Upper lobe of left lung (tissue), 6 donors: ENCODE measurements around the gene DCBLD1. TPM values are rescaled to one million over a fixed set of nuclear protein-coding genes. Genes with fewer than 3 reads are reported as not detected.

Experiments used
- ATAC-seq, 2 donors: fragments of 200-7000 bp; cut with Tn5 transposase; one replicate each; pipeline ENCODE4 v1.9.1; 2022; ENCODE audit warnings: mild to moderate bottlenecking in 2 of 2, moderate library complexity in 2 of 2; ENCODE audit not compliant: low FRiP score in 2 of 2
- DNase-seq, 2 donors: peaks; one replicate each; pipeline ENCODE4 v3.0.0-alpha.2; 2019 to 2020
- H3K27ac ChIP-seq, 4 donors: fragments of 200-600 bp; sonication (generic); one replicate each; pipeline ENCODE4 v1.5.1; 2016 to 2019
- H3K27me3 ChIP-seq, 4 donors: fragments of 200-600 bp; sonication (generic); one replicate each; pipeline ENCODE4 v1.5.1; 2017 to 2019
- H3K36me3 ChIP-seq, 4 donors: fragments of 200-600 bp; sonication (generic); one replicate each; pipeline ENCODE4 v1.5.1; 2016 to 2019
- H3K4me1 ChIP-seq, 4 donors: fragments of 200-600 bp; sonication (generic); one replicate each; pipeline ENCODE4 v1.5.1; 2018 to 2019
- H3K4me3 ChIP-seq, 4 donors: fragments of 200-600 bp; sonication (generic); one replicate each; pipeline ENCODE4 v1.5.1; 2017 to 2019; ENCODE audit warnings: mild to moderate bottlenecking in 2 of 4, moderate library complexity in 1 of 4
- H3K9me3 ChIP-seq, 4 donors: fragments of 200-600 bp; sonication (generic); one replicate each; pipeline ENCODE4 v1.5.1; 2018 to 2019
- EP300 ChIP-seq, 4 donors: sonication (generic); formaldehyde crosslinking; IDR thresholded peaks; one replicate each; pipeline ENCODE4 v1.5.1; 2017; ENCODE audit warnings: antibody characterized with exemption in 4 of 4, control low read depth in 2 of 4
- POLR2A ChIP-seq, 4 donors: fragments of 450-650 bp; IDR thresholded peaks; one replicate each; pipeline ENCODE4 v1.5.1; 2016 to 2017; ENCODE audit warnings: antibody characterized with exemption in 4 of 4, mild to moderate bottlenecking in 2 of 4
- POLR2AphosphoS5 ChIP-seq, 2 donors: sonication (generic); formaldehyde crosslinking; IDR thresholded peaks; one replicate each; pipeline ENCODE4 v1.5.1; 2017; ENCODE audit warnings: antibody characterized with exemption in 2 of 2
- WGBS, 2 donors: methylation state at CpG; one replicate each; pipeline ENCODE4 v1.1.5; 2017 to 2018; 5-methylcytosine and 5-hydroxymethylcytosine counted together
- total RNA-seq, 6 donors: library from RNA; depleted of rRNA in 4 of 6; stranded (reverse); fragments of >200 nt in 4 of 6; gene quantifications; one replicate each; pipeline versions ENCODE4 v1.1.0 to v1.2.1, GENCODE V29; 2016 to 2021
- TF ChIP-seq, protein P1 (sequence below), 6 experiments: fragments of 450-650 bp in 4 of 6; fragments of 200-600 bp in 2 of 6; sonication (generic) in 2 of 6; IDR thresholded peaks; one replicate each; pipeline ENCODE4 v1.5.1; 2016 to 2019; ENCODE audit warnings: antibody characterized with exemption in 6 of 6
- donor health status: DM: no; HTN: no; CAD: no; lungs with moderate emphysema.
- donor health status: DM: no; HTN: yes; CAD: no; lungs with severe emphysema.

The DCBLD1 gene
- total RNA-seq, 6 donors from 2014 or later, result 12.5 to 48.1 (median 19.6) TPM

GRCh38 chr6:117545161-117545595 lies 62.7 kb downstream of the DCBLD1 start:
- no peak for TF ChIP-seq POLR2AphosphoS5 (IDR thresholded peaks at IDR 0.05)
- Histone ChIP-seq H3K27ac (no peak overlapping the region), H3K4me1 (peaks cover 9 to 15% (median 11%) of the 10 kb centered on the region in 4 donors), H3K4me3 (no peak overlapping the region), H3K9me3 (no peaks in the 10 kb centered on the region), H3K36me3 (peaks cover 0 to 75% (median 24%) of the 10 kb centered on the region in 4 donors), H3K27me3 (no peaks in the 10 kb centered on the region)
- DNase-seq, result no peak
- no peak for ATAC-seq
- 94 to 96% methylated on average over 4 of the region's 4 CpGs for WGBS, 2 donors

DNA sequence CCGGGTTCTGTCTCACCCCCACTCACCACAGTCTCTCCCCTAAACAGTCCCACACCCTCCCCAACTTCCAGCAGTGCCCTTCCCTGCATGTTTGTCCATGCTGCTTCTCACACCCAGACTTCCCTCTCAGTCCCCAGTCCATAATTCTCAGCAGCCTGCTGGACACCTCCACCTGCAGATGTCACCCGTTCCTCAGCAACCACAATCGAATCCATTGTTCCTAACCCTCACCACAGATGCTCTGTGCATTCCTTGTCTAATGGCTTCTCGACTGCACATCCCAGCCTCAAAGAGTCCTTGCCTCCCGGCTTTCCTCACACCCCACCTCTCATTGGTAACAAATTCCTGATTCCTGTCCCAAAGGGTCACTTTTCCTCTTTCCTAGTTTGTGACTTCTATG lies 64.2 kb downstream of the DCBLD1 start:
- TF ChIP-seq, protein P1, sequence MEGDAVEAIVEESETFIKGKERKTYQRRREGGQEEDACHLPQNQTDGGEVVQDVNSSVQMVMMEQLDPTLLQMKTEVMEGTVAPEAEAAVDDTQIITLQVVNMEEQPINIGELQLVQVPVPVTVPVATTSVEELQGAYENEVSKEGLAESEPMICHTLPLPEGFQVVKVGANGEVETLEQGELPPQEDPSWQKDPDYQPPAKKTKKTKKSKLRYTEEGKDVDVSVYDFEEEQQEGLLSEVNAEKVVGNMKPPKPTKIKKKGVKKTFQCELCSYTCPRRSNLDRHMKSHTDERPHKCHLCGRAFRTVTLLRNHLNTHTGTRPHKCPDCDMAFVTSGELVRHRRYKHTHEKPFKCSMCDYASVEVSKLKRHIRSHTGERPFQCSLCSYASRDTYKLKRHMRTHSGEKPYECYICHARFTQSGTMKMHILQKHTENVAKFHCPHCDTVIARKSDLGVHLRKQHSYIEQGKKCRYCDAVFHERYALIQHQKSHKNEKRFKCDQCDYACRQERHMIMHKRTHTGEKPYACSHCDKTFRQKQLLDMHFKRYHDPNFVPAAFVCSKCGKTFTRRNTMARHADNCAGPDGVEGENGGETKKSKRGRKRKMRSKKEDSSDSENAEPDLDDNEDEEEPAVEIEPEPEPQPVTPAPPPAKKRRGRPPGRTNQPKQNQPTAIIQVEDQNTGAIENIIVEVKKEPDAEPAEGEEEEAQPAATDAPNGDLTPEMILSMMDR (IDR thresholded peaks at IDR 0.05), result no peak
- no peak for TF ChIP-seq EP300 (IDR thresholded peaks at IDR 0.05)
- TF ChIP-seq POLR2AphosphoS5 (IDR thresholded peaks at IDR 0.05), result no peak
- no peak for TF ChIP-seq POLR2A (IDR thresholded peaks at IDR 0.05)
- DNase-seq (no peak), ATAC-seq (no peak)
- H3K36me3 ChIP-seq, result peaks cover 0 to 60% (median 18%) of the 10 kb centered on the region in 4 donors
- 92 to 93% methylated on average over 5 of the region's 5 CpGs for whole genome bisulfite sequencing, 2 donors
- H3K27me3 ChIP-seq, result no peaks in the 10 kb centered on the region
- peaks cover 9 to 15% (median 12%) of the 10 kb centered on the region in 4 donors for H3K4me1 ChIP-seq
- H3K27ac ChIP-seq, result no peak overlapping the region
- H3K9me3 ChIP-seq, result no peaks in the 10 kb centered on the region
- no peak overlapping the region for H3K4me3 ChIP-seq

GRCh38 chr6:117547688-117548621 lies 65.5 kb downstream of the DCBLD1 start:
- 64 to 65% methylated on average over 42 to 45 of the region's 64 CpGs for WGBS, 2 donors
- ATAC-seq (peak; percentile 20 to 74), DNase-seq (peak; percentile 42 to 89)
- Histone ChIP-seq H3K4me1 (peaks cover 9 to 15% (median 12%) of the 10 kb centered on the region in 4 donors), H3K27me3 (no peaks in the 10 kb centered on the region), H3K36me3 (peaks cover 0 to 49% (median 17%) of the 10 kb centered on the region in 4 donors), H3K4me3 (peak overlapping the region in 3 of 4 donors; percentile 22 to 42 (median 35)), H3K27ac (peak overlapping the region in 3 of 4 donors; percentile 7 to 52 (median 24)), H3K9me3 (no peaks in the 10 kb centered on the region)
- TF ChIP-seq POLR2AphosphoS5 (IDR thresholded peaks at IDR 0.05) (peak in 1 of 2 donors; percentile 27), EP300 (IDR thresholded peaks at IDR 0.05) (no peak)

GRCh38 chr6:117548797-117549301 lies 66.4 kb downstream of the DCBLD1 start:
- ATAC-seq, result no peak
- no peak for DNase-seq

GRCh38 chr6:117549611-117550010 lies 67.1 kb downstream of the DCBLD1 start:
- no peak for DNase-seq
- Histone ChIP-seq H3K4me3 (no peak overlapping the region), H3K27ac (peak overlapping the region in 1 of 4 donors; percentile 24), H3K9me3 (no peaks in the 10 kb centered on the region), H3K27me3 (no peaks in the 10 kb centered on the region), H3K36me3 (peaks cover 0 to 39% (median 13%) of the 10 kb centered on the region in 4 donors), H3K4me1 (peaks cover 9 to 15% (median 12%) of the 10 kb centered on the region in 4 donors)
- TF ChIP-seq, protein P1 (IDR thresholded peaks at IDR 0.05), result no peak
- no peak for TF ChIP-seq POLR2AphosphoS5 (IDR thresholded peaks at IDR 0.05)
- no peak for TF ChIP-seq POLR2A (IDR thresholded peaks at IDR 0.05)
- TF ChIP-seq EP300 (IDR thresholded peaks at IDR 0.05), result no peak
- no peak for ATAC-seq
- 77 to 89% methylated on average over 4 of the region's 4 CpGs for WGBS, 2 donors

More at GRCh38 chr6:117548797-117549301, 66.4 kb downstream of the DCBLD1 start:
- peaks cover 9 to 15% (median 12%) of the 10 kb centered on the region in 4 donors for H3K4me1 ChIP-seq
- H3K4me3 ChIP-seq, result peak overlapping the region in 1 of 4 donors; percentile 14
- no peaks in the 10 kb centered on the region for H3K27me3 ChIP-seq
- peaks cover 0 to 47% (median 17%) of the 10 kb centered on the region in 4 donors for H3K36me3 ChIP-seq
- H3K9me3 ChIP-seq, result no peaks in the 10 kb centered on the region
- peak overlapping the region in 3 of 4 donors; percentile 24 to 52 (median 31) for H3K27ac ChIP-seq
- TF ChIP-seq, protein P1 (IDR thresholded peaks at IDR 0.05), result no peak
- TF ChIP-seq EP300 (IDR thresholded peaks at IDR 0.05) (no peak), POLR2A (IDR thresholded peaks at IDR 0.05) (no peak), POLR2AphosphoS5 (IDR thresholded peaks at IDR 0.05) (no peak)
- WGBS, 2 donors, result 70 to 72% methylated on average over 8 of the region's 8 CpGs
